ENCODE results near the gene SLC25A47.

- TF ChIP-seq POLR2A (IDR thresholded peaks at IDR 0.05; ENCODE audit: low read depth, low read length) = no peak
- peak; percentile 42; the same call in 1 of the 2 replicates for TF ChIP-seq POLR2AphosphoS5 (IDR thresholded peaks at IDR 0.05; ENCODE audit: low read depth, low read length)
- no peak for TF ChIP-seq TAF1 (IDR thresholded peaks at IDR 0.05; ENCODE audit: borderline replicate concordance, low read depth, low read length)
These were observed 41.1 kb upstream of the SLC25A47 start for GRCh38 chr14:100282083-100282350.

All from GM12892 (cell line).